Stimulated activated naive CD8-positive, alpha-beta T cell treated with anti-CD3 and anti-CD28 coated beads, Interleukin-15, Interleukin-2, amounts not matched to agents 100 ng/mL and 50 ng/mL, for 24 hours (primary cell): ENCODE data around the gene RPUSD1.
"Not testable (repeated sequence)": the region's sequence is repeated elsewhere in the genome, so short reads cannot be mapped to it uniquely, and the experiment has no call there.

Experiments used
- H3K27ac Mint-ChIP-seq: one replicate; pipeline ENCODE4 v1.8.0; 2021; ENCODE audit warnings: mild to moderate bottlenecking, mixed read lengths
- H3K27me3 Mint-ChIP-seq: one replicate; pipeline ENCODE4 v1.8.0; 2021; ENCODE audit warnings: mixed read lengths
- H3K36me3 Mint-ChIP-seq: one replicate; pipeline ENCODE4 v1.8.0; 2021; ENCODE audit warnings: low read depth, mixed read lengths
- H3K4me1 Mint-ChIP-seq: one replicate; pipeline ENCODE4 v1.8.0; 2021; ENCODE audit warnings: low read depth, mixed read lengths
- H3K4me3 Mint-ChIP-seq: one replicate; pipeline ENCODE4 v1.8.0; 2021; ENCODE audit warnings: mild to moderate bottlenecking, mixed read lengths
- H3K9me3 Mint-ChIP-seq: one replicate; pipeline ENCODE4 v1.8.0; 2021; ENCODE audit warnings: mixed read lengths

RPUSD1 gene

DNA sequence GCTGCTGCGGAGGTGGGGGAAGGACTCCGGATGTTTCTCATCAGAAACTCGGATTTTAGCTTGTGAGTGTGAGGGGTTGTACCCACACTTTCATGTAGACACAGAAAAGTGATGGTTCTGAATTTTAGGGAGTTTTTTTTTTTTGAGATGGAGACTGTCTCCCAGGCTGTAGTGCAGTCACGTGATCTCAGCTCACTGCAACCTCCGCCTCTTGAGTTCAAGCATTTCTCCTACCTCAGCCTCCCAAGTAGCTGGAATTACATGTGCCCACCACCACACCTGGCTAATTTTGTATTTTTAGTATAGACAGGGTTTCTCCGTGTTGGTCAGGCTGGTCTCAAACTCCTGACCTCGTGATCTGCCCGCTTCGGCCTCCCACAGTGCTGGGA, 34.7 kb upstream of the RPUSD1 start:
- H3K4me3 Mint-ChIP-seq: no peak overlapping the region
- no peaks in the 10 kb centered on the region for H3K9me3 Mint-ChIP-seq
- no peaks in the 10 kb centered on the region for H3K36me3 Mint-ChIP-seq
- H3K27ac Mint-ChIP-seq: no peak overlapping the region
- H3K4me1 Mint-ChIP-seq: peaks cover 11% of the 10 kb centered on the region
- peaks cover 18% of the 10 kb centered on the region for H3K27me3 Mint-ChIP-seq

GRCh38 chr16:822174-822908, 34.2 kb upstream of the RPUSD1 start:
- Mint-ChIP-seq H3K27ac (no peak overlapping the region), H3K9me3 (no peaks in the 10 kb centered on the region), H3K27me3 (peaks cover 18% of the 10 kb centered on the region), H3K4me3 (no peak overlapping the region), H3K4me1 (peaks cover 11% of the 10 kb centered on the region), H3K36me3 (no peaks in the 10 kb centered on the region)

GRCh38 chr16:821751-822150, 33.6 kb upstream of the RPUSD1 start:
- Mint-ChIP-seq H3K9me3 (no peaks in the 10 kb centered on the region), H3K36me3 (no peaks in the 10 kb centered on the region), H3K27me3 (peaks cover 18% of the 10 kb centered on the region), H3K4me1 (peaks cover 11% of the 10 kb centered on the region), H3K27ac (no peak overlapping the region), H3K4me3 (no peak overlapping the region)

DNA sequence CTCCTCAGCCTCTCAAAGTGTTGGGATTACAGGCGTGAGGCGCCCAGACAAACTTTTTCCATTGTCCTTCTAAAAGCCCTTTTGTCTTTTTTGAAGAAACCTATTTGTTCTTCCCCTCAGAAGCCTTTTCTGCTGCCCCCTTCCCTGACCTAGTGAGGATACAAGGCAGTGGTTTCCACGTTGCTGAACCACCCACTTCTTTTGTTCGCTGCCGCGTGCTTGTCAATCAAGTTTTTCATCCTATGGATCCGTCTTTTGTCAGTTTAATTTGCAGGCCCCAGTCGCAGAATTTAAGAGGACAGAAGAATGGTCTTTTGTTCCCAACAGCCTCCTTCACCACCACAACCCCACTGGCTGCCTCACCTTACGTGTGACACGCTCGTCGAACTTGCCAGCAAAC, 32.6 kb upstream of the RPUSD1 start:
- H3K4me1 Mint-ChIP-seq: peaks cover 11% of the 10 kb centered on the region
- H3K9me3 Mint-ChIP-seq: no peaks in the 10 kb centered on the region
- no peaks in the 10 kb centered on the region for H3K36me3 Mint-ChIP-seq
- no peak overlapping the region for H3K27ac Mint-ChIP-seq
- H3K4me3 Mint-ChIP-seq: no peak overlapping the region
- peaks cover 16% of the 10 kb centered on the region for H3K27me3 Mint-ChIP-seq

DNA sequence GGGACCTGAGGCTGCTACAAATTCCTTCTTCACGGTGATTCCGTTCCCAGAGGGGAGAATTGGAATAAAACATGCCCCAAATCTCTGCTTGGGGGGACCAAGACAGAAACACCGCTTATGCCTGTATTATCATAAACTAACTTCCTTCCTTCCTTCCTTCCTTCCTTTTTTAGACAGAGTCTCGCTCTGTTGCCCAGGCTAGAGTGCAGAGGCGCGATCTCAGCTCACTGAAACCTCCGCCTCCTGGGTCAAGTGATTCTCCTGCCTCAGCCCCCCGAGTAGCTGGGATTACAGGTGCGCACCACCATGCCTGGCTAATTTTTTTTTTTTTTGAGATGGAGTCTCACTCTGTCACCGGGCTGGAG, 31.8 kb upstream of the RPUSD1 start:
- H3K36me3 Mint-ChIP-seq, H3K4me3 Mint-ChIP-seq, H3K27ac Mint-ChIP-seq: not testable (repeated sequence)

DNA sequence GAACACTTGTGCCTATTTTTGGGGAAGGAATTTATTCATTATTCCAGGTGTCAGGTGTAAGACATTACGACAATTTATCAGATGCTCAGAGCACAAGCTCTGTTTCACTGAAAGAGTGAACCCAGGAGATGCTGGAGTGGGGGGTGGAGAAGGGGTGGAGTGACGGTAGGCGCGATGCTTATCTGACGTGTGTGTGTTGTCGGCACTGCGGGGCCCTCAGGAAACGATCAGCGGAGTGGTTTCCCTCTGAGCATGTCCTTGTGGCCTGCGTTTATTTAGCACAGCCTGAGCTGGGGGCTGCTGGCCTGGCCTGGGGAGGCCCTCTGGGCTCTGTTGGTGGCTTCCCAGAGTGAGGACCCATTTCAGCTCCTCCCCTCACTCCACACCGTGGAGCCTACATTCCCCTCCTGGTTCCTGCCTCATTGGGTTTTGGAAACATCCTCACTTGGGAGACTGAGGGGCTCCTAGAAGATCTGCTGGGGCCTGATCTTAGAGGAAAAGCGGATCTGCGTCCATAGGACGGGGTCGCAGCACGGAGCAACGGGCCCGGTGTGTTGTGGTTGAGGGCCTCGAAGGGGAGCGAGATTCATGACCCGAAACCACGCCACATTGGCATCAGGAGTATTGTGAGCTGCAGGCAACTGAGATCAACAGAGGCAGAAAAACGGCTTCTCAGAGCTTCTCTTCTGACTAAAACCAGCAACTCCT, 31.3 kb upstream of the RPUSD1 start:
- H3K36me3 Mint-ChIP-seq: no peaks in the 10 kb centered on the region

More for the DNA sequence above, 31.8 kb upstream of the RPUSD1 start:
- not testable (repeated sequence) for H3K9me3 Mint-ChIP-seq
- Mint-ChIP-seq H3K4me1 (peaks cover 11% of the 10 kb centered on the region), H3K27me3 (peaks cover 14% of the 10 kb centered on the region)

DNA sequence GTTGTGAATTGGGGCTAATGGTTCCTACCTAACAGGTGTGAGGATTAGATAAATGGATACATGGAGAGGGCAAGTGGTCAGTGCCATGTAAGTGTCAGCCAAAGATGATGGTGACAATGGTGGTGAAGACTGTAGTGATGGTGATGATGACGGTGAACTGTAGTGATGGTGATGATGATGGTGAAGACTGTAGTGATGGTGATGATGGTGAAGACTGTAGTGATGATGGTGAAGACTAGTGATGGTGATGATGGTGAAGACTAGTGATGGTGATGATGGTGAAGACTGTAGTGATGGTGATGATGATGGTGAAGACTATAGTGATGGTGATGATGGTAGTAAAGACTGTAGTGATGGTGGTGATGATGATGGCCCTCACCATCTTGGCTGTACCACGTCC, 30.4 kb upstream of the RPUSD1 start:
- Mint-ChIP-seq H3K27me3 (peaks cover 23% of the 10 kb centered on the region), H3K4me1 (peaks cover 11% of the 10 kb centered on the region), H3K4me3 (no peak overlapping the region), H3K36me3 (no peaks in the 10 kb centered on the region), H3K9me3 (no peaks in the 10 kb centered on the region), H3K27ac (no peak overlapping the region)

More for the DNA sequence above, 31.3 kb upstream of the RPUSD1 start:
- H3K4me1 Mint-ChIP-seq: peaks cover 11% of the 10 kb centered on the region
- no peak overlapping the region for H3K4me3 Mint-ChIP-seq
- H3K9me3 Mint-ChIP-seq: no peaks in the 10 kb centered on the region
- H3K27me3 Mint-ChIP-seq: peaks cover 19% of the 10 kb centered on the region
- H3K27ac Mint-ChIP-seq: no peak overlapping the region

- Mint-ChIP-seq H3K27ac (no peak overlapping the region), H3K4me3 (no peak overlapping the region), H3K9me3 (no peaks in the 10 kb centered on the region), H3K36me3 (no peaks in the 10 kb centered on the region), H3K4me1 (peaks cover 11% of the 10 kb centered on the region), H3K27me3 (peaks cover 21% of the 10 kb centered on the region)
These were observed 30.0 kb upstream of the RPUSD1 start for GRCh38 chr16:818132-818531.

DNA sequence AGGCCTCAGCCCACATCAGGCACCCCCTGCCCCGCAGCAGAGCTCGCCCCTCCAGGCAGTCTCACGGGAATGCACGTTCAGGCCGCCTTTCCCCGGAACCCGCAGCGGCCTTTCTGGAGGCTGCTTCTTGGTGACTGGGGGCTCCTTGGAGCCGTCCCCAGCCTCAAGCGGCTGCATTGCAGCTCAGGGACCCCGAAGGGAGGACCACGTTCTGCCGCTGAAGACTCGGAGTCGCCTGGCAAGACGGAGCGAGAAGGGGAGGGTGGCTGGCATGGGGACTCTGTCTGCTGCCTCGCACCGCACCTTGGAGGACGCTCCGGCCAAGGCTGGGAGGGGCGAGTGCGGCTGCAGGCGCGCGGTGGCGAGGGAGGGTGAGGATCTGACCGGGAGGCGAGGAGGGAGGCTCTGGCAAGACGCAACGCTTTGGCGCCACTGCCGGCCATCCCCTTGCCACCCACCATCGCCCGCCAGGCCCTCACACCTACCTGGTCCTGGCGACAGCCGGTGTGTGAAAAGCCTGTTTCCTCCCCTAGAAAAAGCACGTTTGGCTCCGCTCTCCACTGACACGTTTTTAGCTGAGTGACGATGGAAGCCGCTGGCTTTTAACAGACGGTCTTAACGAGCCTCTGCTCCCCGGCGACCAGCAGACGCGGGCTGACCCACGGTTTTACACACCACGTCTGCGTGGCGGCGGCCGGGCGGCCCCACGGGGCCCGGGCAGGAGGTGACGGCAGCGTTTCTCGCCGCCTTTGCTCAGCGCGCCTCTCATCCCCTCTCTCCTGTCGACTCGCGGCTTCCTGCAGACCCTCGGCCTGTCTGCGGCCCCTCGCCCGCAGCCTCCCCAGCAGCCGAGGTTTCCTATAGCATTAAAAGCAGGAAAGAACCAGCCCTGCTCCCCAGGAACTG, 29.1 kb upstream of the RPUSD1 start:
- Mint-ChIP-seq H3K27me3 (peaks cover 25% of the 10 kb centered on the region), H3K9me3 (no peaks in the 10 kb centered on the region), H3K27ac (no peak overlapping the region), H3K4me1 (peaks cover 11% of the 10 kb centered on the region), H3K36me3 (no peaks in the 10 kb centered on the region), H3K4me3 (no peak overlapping the region)

- Mint-ChIP-seq H3K27ac (no peak overlapping the region), H3K27me3 (peaks cover 25% of the 10 kb centered on the region), H3K36me3 (no peaks in the 10 kb centered on the region), H3K4me1 (peaks cover 11% of the 10 kb centered on the region), H3K4me3 (no peak overlapping the region), H3K9me3 (no peaks in the 10 kb centered on the region)
These were observed 27.7 kb upstream of the RPUSD1 start for GRCh38 chr16:815861-816260.

GRCh38 chr16:814974-815373, 26.8 kb upstream of the RPUSD1 start:
- Mint-ChIP-seq H3K9me3 (no peaks in the 10 kb centered on the region), H3K4me3 (no peak overlapping the region), H3K27ac (no peak overlapping the region), H3K4me1 (peaks cover 9% of the 10 kb centered on the region), H3K27me3 (peaks cover 22% of the 10 kb centered on the region), H3K36me3 (no peaks in the 10 kb centered on the region)

GRCh38 chr16:813916-814412, 25.8 kb upstream of the RPUSD1 start:
- peaks cover 5% of the 10 kb centered on the region for H3K4me1 Mint-ChIP-seq
- no peaks in the 10 kb centered on the region for H3K9me3 Mint-ChIP-seq
- no peak overlapping the region for H3K4me3 Mint-ChIP-seq
- H3K27ac Mint-ChIP-seq: no peak overlapping the region
- H3K36me3 Mint-ChIP-seq: no peaks in the 10 kb centered on the region
- H3K27me3 Mint-ChIP-seq: peaks cover 17% of the 10 kb centered on the region

DNA sequence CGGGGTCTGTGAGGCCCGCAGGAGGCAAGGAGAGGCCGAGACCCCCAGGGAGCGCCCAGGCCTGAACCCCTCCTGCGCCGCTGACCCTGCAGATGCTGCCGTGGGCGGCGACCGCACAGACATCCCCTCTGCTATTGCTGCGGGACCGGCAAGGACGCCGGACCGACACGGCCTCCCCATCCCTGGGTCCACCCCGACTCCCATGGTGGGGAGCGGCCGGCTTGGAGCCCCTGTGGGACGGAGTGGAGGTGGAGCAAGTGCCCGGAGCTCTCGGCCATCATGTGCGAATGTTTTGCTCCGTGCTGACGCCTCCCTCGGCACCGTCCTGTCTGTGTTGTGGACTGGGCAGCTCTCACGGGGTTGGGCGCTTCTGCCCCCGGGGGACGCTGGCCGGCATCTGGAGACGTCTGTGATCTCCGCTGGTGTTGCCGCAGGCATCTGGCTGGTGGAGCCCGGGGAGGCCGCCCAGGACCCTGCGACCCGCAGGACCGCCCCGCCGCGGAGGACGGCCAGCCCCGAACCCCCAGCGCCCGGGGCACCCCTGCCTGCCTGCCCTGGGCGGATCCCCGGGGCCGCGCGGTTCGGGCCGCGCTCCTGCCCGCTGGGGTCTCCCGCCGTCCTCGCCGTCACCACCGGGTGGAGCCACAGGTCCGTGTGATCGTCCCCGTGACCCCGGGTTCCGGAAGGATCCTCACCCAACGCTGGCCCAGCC, 25.2 kb upstream of the RPUSD1 start:
- Mint-ChIP-seq H3K9me3 (no peaks in the 10 kb centered on the region), H3K27ac (no peak overlapping the region), H3K4me3 (no peak overlapping the region), H3K4me1 (peaks cover 9% of the 10 kb centered on the region), H3K27me3 (peaks cover 17% of the 10 kb centered on the region), H3K36me3 (no peaks in the 10 kb centered on the region)

DNA sequence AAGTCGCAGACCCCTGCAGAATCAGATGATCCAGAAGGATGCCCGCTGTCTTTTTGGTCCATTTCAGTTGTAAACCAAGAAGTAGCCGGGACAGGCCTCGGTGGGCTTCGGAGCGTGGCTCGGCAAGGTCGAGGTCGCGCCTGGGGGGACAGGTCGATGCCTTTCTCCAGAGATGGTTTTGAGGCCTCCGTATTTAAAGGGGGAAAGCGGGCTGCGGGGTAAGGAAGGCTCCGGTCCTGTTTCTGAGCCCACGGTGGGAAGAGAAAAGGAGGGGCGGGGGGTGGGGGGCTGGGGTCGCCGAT, 19.9 kb upstream of the RPUSD1 start:
- H3K27ac Mint-ChIP-seq: peak overlapping the region; percentile 95
- H3K9me3 Mint-ChIP-seq: no peaks in the 10 kb centered on the region
- H3K4me1 Mint-ChIP-seq: peaks cover 18% of the 10 kb centered on the region
- H3K27me3 Mint-ChIP-seq: peaks cover 8% of the 10 kb centered on the region
- peak overlapping the region; percentile 97 for H3K4me3 Mint-ChIP-seq
- no peaks in the 10 kb centered on the region for H3K36me3 Mint-ChIP-seq
